Urinary bladder (tissue), 4 donors: ENCODE results near the gene NGF. TPM values are rescaled to one million over a fixed set of nuclear protein-coding genes. Genes with fewer than 3 reads are reported as not detected.
"Not testable (repeated sequence)": the region's sequence is repeated elsewhere in the genome, so short reads cannot be mapped to it uniquely, and the experiment has no call there.

Experiments
- DNase-seq: peaks from one replicate; pipeline ENCODE4 v3.0.0-alpha.2; 2015; ENCODE audit errors: extremely low spot score
- H3K27ac ChIP-seq: one replicate; pipeline ENCODE4 v1.5.1; 2013; ENCODE audit warnings: low read depth, mild to moderate bottlenecking, moderate library complexity
- H3K36me3 ChIP-seq: one replicate; pipeline ENCODE4 v1.6.1; 2013; ENCODE audit warnings: mild to moderate bottlenecking, moderate library complexity; ENCODE audit not compliant: insufficient read depth
- H3K4me1 ChIP-seq: one replicate; pipeline ENCODE4 v1.6.1; 2013; ENCODE audit warnings: mild to moderate bottlenecking, moderate library complexity; ENCODE audit not compliant: insufficient read depth
- H3K4me3 ChIP-seq: one replicate; pipeline ENCODE4 v1.5.1; 2013; ENCODE audit warnings: low read depth, low read length
- WGBS: extraction: QIAGEN DNeasy Blood & Tissue Kit; methylation state at CpG from one replicate; pipeline ENCODE4 v1.1.7; 2013; 5-methylcytosine and 5-hydroxymethylcytosine counted together
- polyA plus RNA-seq: library from polyadenylated mRNA; stranded (reverse); fragments of 200-250 nt; gene quantifications from one replicate; pipeline ENCODE4 v1.2.3, GENCODE V29; 2013
- total RNA-seq: library from RNA; depleted of rRNA; stranded (reverse); fragments of >200 nt; gene quantifications from one replicate; pipeline ENCODE4 v1.2.3, GENCODE V29; 2014
- donor health status: healthy with polysubstance abuse.
- donor health status: healthy.

NGF gene
- total and polyA plus RNA-seq, 2 donors = 5.8 to 8.0 TPM

GRCh38 chr1:115311474-115311989 lies 26.5 kb downstream of the NGF start:
- no peak for DNase-seq
- no peaks in the 10 kb centered on the region for H3K36me3 ChIP-seq
- WGBS = 97% methylated on average over 1 of the region's 1 CpG
- H3K4me3 ChIP-seq = no peak overlapping the region
- H3K4me1 ChIP-seq = no peaks in the 10 kb centered on the region
- no peak overlapping the region for H3K27ac ChIP-seq

GRCh38 chr1:115310581-115311473 lies 27.2 kb downstream of the NGF start:
- Histone ChIP-seq H3K4me1 (no peaks in the 10 kb centered on the region), H3K4me3 (no peak overlapping the region), H3K36me3 (no peaks in the 10 kb centered on the region), H3K27ac (no peak overlapping the region)
- DNase-seq = no peak
- 86% methylated on average over 2 of the region's 2 CpGs for WGBS

GRCh38 chr1:115309504-115309903 lies 28.5 kb downstream of the NGF start:
- not testable (repeated sequence) for H3K27ac ChIP-seq, H3K4me3 ChIP-seq, H3K4me1 ChIP-seq, H3K36me3 ChIP-seq, DNase-seq

- Histone ChIP-seq H3K36me3 (no peaks in the 10 kb centered on the region), H3K4me1 (no peaks in the 10 kb centered on the region), H3K4me3 (no peak overlapping the region), H3K27ac (no peak overlapping the region)
- 90% methylated on average over 1 of the region's 1 CpG for WGBS
- DNase-seq = no peak
Measured at GRCh38 chr1:115308969-115309368, 29.1 kb downstream of the NGF start.

- Histone ChIP-seq H3K4me3 (no peak overlapping the region), H3K36me3 (no peaks in the 10 kb centered on the region), H3K27ac (no peak overlapping the region), H3K4me1 (no peaks in the 10 kb centered on the region)
- no peak for DNase-seq
Measured at GRCh38 chr1:115307661-115308060, 30.4 kb downstream of the NGF start.

GRCh38 chr1:115306146-115306545 lies 31.9 kb downstream of the NGF start:
- H3K4me1 ChIP-seq = no peaks in the 10 kb centered on the region
- WGBS = 85% methylated on average over 2 of the region's 2 CpGs
- H3K36me3 ChIP-seq = no peaks in the 10 kb centered on the region
- H3K4me3 ChIP-seq = no peak overlapping the region
- no peak for DNase-seq
- H3K27ac ChIP-seq = no peak overlapping the region

GRCh38 chr1:115303364-115303763 lies 34.7 kb downstream of the NGF start:
- Histone ChIP-seq H3K27ac (no peak overlapping the region), H3K4me1 (no peaks in the 10 kb centered on the region), H3K4me3 (no peak overlapping the region), H3K36me3 (no peaks in the 10 kb centered on the region)
- DNase-seq = no peak
- 95% methylated on average over 2 of the region's 2 CpGs for WGBS

GRCh38 chr1:115302390-115302961 lies 35.6 kb downstream of the NGF start:
- Histone ChIP-seq H3K4me3 (no peak overlapping the region), H3K27ac (peak overlapping the region; percentile 44), H3K36me3 (no peaks in the 10 kb centered on the region), H3K4me1 (no peaks in the 10 kb centered on the region)
- no peak for DNase-seq
- WGBS = 51% methylated on average over 9 of the region's 9 CpGs

GRCh38 chr1:115301438-115302020 lies 36.5 kb downstream of the NGF start:
- Histone ChIP-seq H3K4me1 (no peaks in the 10 kb centered on the region), H3K36me3 (no peaks in the 10 kb centered on the region), H3K4me3 (no peak overlapping the region), H3K27ac (no peak overlapping the region)
- DNase-seq = no peak
- WGBS = 72% methylated on average over 8 of the region's 8 CpGs

GRCh38 chr1:115300087-115300876 lies 37.8 kb downstream of the NGF start:
- Histone ChIP-seq H3K4me3 (no peak overlapping the region), H3K27ac (no peak overlapping the region), H3K36me3 (no peaks in the 10 kb centered on the region), H3K4me1 (no peaks in the 10 kb centered on the region)
- 70% methylated on average over 8 of the region's 8 CpGs for WGBS
- DNase-seq = no peak

- 91% methylated on average over 2 of the region's 2 CpGs for WGBS
- no peak overlapping the region for H3K27ac ChIP-seq
- no peaks in the 10 kb centered on the region for H3K36me3 ChIP-seq
Measured at GRCh38 chr1:115299266-115299665, 38.8 kb downstream of the NGF start.

GRCh38 chr1:115296981-115297380 lies 41.1 kb downstream of the NGF start:
- DNase-seq = no peak
- H3K4me1 ChIP-seq = no peaks in the 10 kb centered on the region
- 93% methylated on average over 2 of the region's 2 CpGs for WGBS
- no peak overlapping the region for H3K4me3 ChIP-seq
- no peaks in the 10 kb centered on the region for H3K36me3 ChIP-seq
- H3K27ac ChIP-seq = no peak overlapping the region

More at GRCh38 chr1:115299266-115299665, 38.8 kb downstream of the NGF start:
- no peak for DNase-seq
- Histone ChIP-seq H3K4me3 (no peak overlapping the region), H3K4me1 (no peaks in the 10 kb centered on the region)

GRCh38 chr1:115295904-115296696 lies 41.9 kb downstream of the NGF start:
- 81% methylated on average over 3 of the region's 3 CpGs for WGBS
- no peak overlapping the region for H3K4me3 ChIP-seq
- H3K36me3 ChIP-seq = no peaks in the 10 kb centered on the region
- DNase-seq = no peak
- no peak overlapping the region for H3K27ac ChIP-seq
- H3K4me1 ChIP-seq = no peaks in the 10 kb centered on the region
